Measurements from ENCODE around the gene COLQ.

- TF ChIP-seq POLR2AphosphoS5 (IDR thresholded peaks at IDR 0.05; ENCODE audit: low read depth, low read length) (no peak), POLR2A (IDR thresholded peaks at IDR 0.05; ENCODE audit: borderline replicate concordance, extremely low read depth, insufficient read depth, insufficient read length) (no peak), EZH2phosphoT487 (IDR thresholded peaks at IDR 0.05; ENCODE audit: borderline replicate concordance) (no peak)
- TF ChIP-seq, protein P1, sequence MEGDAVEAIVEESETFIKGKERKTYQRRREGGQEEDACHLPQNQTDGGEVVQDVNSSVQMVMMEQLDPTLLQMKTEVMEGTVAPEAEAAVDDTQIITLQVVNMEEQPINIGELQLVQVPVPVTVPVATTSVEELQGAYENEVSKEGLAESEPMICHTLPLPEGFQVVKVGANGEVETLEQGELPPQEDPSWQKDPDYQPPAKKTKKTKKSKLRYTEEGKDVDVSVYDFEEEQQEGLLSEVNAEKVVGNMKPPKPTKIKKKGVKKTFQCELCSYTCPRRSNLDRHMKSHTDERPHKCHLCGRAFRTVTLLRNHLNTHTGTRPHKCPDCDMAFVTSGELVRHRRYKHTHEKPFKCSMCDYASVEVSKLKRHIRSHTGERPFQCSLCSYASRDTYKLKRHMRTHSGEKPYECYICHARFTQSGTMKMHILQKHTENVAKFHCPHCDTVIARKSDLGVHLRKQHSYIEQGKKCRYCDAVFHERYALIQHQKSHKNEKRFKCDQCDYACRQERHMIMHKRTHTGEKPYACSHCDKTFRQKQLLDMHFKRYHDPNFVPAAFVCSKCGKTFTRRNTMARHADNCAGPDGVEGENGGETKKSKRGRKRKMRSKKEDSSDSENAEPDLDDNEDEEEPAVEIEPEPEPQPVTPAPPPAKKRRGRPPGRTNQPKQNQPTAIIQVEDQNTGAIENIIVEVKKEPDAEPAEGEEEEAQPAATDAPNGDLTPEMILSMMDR (IDR thresholded peaks at IDR 0.05 in 2 of 3, conservative IDR thresholded peaks at IDR 0.05 in 1 of 3; ENCODE audit: borderline replicate concordance in 1 of 3, insufficient read depth in 1 of 3, low read depth in 2 of 3, low read length in 2 of 3): no peak
These were observed 67.4 kb downstream of the COLQ start for GRCh38 chr3:15453991-15454625.
